C4-2B (cell line): ENCODE data around the gene C14orf93.

ENCODE experiments used
- ZFX ChIP-seq: fragments of 450-650 bp; IDR thresholded peaks from 2 replicates; pipeline ENCODE4 v1.6.1; 2017
- TF ChIP-seq, protein P1 (sequence below): fragments of 450-650 bp; conservative IDR thresholded peaks from 2 replicates; pipeline ENCODE4 v1.5.1; 2017; ENCODE audit warnings: mild to moderate bottlenecking

DNA sequence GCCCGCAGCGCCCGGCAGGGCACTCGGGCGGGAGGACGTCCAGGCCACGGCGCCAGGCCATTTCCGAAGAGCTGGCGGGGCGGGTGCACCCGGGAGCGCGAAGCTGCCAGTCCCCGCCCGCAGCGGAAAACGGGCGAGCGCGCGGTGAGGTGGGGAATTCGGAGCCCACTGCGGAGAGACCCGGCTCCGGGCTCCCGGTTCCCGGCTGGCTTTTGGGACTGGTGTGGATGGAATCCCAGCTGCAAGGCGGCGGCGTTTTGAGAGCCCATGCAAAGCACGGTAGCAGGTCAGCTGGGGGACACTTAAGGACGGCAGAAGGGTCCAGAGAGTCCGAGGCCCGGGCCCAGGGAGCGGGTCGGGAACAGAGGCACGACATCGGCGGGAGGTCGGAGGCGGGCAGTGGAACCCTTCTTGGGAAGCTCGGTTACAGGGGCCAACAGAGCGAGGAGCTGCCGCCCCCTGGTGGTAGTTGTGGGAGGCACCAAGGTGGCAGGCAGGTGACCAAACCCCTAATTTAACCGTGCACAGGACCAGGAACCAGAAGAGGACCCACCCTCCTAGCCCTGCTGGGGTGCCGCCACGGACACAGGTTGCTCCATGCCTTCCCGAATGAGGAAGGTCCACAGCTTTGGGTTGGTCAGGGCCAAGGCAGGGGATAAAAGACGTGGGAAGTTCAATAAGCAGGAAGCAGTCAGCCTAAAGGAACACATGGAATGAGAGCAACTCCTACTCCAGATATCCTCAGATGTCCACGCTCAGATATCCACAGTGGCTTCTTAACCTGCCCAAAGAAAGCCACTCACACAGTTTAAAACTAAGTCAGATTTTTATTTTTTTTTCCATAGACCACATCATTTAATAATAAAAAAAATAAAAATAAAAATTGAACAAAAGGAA, 48.1 kb upstream of the C14orf93 start:
- TF ChIP-seq, protein P1, sequence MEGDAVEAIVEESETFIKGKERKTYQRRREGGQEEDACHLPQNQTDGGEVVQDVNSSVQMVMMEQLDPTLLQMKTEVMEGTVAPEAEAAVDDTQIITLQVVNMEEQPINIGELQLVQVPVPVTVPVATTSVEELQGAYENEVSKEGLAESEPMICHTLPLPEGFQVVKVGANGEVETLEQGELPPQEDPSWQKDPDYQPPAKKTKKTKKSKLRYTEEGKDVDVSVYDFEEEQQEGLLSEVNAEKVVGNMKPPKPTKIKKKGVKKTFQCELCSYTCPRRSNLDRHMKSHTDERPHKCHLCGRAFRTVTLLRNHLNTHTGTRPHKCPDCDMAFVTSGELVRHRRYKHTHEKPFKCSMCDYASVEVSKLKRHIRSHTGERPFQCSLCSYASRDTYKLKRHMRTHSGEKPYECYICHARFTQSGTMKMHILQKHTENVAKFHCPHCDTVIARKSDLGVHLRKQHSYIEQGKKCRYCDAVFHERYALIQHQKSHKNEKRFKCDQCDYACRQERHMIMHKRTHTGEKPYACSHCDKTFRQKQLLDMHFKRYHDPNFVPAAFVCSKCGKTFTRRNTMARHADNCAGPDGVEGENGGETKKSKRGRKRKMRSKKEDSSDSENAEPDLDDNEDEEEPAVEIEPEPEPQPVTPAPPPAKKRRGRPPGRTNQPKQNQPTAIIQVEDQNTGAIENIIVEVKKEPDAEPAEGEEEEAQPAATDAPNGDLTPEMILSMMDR: peak; percentile 93
- TF ChIP-seq ZFX: no peak
